Suprapubic skin (tissue), 4 donors: Measurements from ENCODE around the gene RNASE4.

Source experiments
- CTCF ChIP-seq, 2 donors: fragments of 200-600 bp in 1 of 2; fragments of 450-650 bp in 1 of 2; sonication (generic) in 1 of 2; IDR thresholded peaks; one replicate each; pipeline ENCODE4 v1.5.1; 2016 to 2019; ENCODE audit warnings: antibody characterized with exemption in 2 of 2, mild to moderate bottlenecking in 1 of 2, moderate library complexity in 1 of 2
- POLR2A ChIP-seq, 2 donors: fragments of 450-650 bp; IDR thresholded peaks; one replicate each; pipeline ENCODE4 v1.6.1; 2017; ENCODE audit warnings: antibody characterized with exemption in 2 of 2, mild to moderate bottlenecking in 2 of 2, moderate library complexity in 2 of 2
- POLR2AphosphoS5 ChIP-seq, 3 donors: sonication (generic); formaldehyde crosslinking; IDR thresholded peaks; one replicate each; pipeline ENCODE4 v1.6.1; 2017; ENCODE audit warnings: antibody characterized with exemption in 3 of 3

DNA sequence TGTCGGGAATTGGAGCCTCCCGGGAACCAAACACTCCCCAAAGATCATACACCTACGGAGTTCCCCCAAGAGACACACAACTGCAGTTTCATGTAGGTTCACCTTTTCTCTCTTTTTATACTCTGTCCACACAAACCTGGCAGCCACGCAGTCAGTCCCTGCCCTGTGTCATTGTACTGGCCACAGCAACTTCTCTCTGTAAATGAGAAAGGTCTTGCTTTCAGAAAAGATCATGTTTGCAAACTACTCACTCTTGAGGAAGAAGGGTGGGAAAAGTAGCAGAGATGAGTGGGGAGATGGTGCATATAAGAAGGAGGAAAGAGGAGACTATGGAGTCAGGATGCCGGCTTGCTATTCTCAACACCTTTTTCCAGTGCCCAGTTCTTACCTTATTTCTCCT, 14.6 kb downstream of the RNASE4 start:
- TF ChIP-seq POLR2A (IDR thresholded peaks at IDR 0.05), result no peak
- no peak for TF ChIP-seq CTCF (IDR thresholded peaks at IDR 0.05)
- no peak for TF ChIP-seq POLR2AphosphoS5 (IDR thresholded peaks at IDR 0.05)
